Breast epithelium (tissue), 3 donors: ENCODE data around the gene DAG1.

Experiments used
- CTCF ChIP-seq, 3 donors: fragments of 450-650 bp; IDR thresholded peaks; one replicate each; pipeline ENCODE4 v1.5.1; 2016 to 2017; ENCODE audit warnings: antibody characterized with exemption in 3 of 3, mild to moderate bottlenecking in 3 of 3, moderate library complexity in 3 of 3
- POLR2AphosphoS5 ChIP-seq, 3 donors: sonication (generic); formaldehyde crosslinking; IDR thresholded peaks; one replicate each; pipeline ENCODE4 v1.6.1; 2017; ENCODE audit warnings: antibody characterized with exemption in 3 of 3

GRCh38 chr3:49500732-49501609 is 30.9 kb downstream of the DAG1 start:
- TF ChIP-seq CTCF (IDR thresholded peaks at IDR 0.05), result no peak
- peak in 1 of 3 donors; percentile 35 for TF ChIP-seq POLR2AphosphoS5 (IDR thresholded peaks at IDR 0.05)
